GM18909 (cell line): ENCODE measurements around the gene LONP1.
A peak's percentile ranks its signal among the peaks of the same experiment; 100 is the strongest.
"Not testable (repeated sequence)": the region's sequence is repeated elsewhere in the genome, so short reads cannot be mapped to it uniquely, and the experiment has no call there.

Experiments
- ATAC-seq: cut with Tn5 transposase; IDR thresholded peaks from one replicate; pipeline ENCODE4 v1.9.1; 2021; ENCODE audit warnings: mild to moderate bottlenecking; ENCODE audit not compliant: unreplicated experiment, poor library complexity

Gene LONP1

DNA sequence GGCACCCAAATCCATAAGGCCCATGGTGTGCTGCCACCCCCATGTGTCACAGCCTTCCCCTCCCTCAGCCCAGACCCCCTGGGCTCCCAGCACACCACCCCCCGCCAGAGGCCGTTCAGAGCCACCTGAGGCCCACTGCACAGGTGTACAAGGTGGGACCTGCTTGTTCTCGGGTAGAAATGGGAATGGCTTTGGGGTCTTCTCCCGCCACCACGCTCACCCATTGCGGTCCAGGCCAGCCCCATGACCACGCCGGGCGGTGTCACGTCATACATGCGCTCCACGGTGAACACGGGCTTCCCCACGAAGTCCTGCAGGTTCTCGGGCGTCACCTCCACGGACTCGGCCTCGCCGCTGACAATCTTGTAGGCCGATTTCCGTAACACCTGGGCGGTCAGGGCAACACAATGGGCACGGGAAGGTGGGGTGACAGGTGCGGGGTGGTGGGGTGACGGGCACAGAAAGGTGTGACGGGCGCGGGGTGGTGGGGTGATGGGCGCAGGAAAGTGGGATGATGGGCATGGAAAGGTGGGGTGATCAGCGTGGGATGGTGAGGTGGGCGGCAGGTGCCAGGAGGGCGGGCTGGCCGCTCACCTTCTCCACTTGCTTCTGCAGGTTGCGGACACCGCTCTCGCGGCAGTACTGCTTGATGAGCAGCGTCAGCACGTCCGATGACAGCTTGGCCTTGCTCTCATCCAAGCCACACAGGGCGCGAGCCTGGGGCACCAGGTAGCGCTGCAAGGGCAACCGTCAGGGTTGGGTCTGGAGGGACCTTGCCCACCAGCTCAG, 25.6 kb downstream of the LONP1 start:
- ATAC-seq: no peak

- ATAC-seq: no peak
Observed at GRCh38 chr19:5693195-5694166, 26.5 kb downstream of the LONP1 start.

DNA sequence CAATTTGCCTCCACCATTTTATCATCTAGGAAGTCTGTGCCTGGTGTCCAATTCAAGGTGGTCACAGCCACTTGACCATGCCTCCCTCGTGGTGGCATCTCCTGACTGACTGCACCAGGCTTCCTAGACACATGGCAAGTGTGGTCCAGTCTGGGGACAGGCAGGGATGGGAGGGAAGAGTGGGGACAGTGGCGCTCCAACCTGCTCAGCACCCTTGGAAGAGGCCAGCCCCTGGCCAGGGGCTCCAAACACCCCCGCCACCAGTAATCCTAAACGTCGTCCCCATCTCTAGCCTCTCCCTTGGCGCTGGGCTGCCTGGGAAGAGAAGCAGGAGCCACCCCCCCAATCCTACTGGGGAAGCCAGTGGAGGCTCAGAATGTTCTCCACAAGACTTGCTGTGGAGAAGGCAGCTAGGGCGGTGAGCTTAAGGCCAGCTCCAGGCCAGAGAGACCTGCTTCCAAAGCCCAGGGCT, 27.2 kb downstream of the LONP1 start:
- no peak for ATAC-seq

DNA sequence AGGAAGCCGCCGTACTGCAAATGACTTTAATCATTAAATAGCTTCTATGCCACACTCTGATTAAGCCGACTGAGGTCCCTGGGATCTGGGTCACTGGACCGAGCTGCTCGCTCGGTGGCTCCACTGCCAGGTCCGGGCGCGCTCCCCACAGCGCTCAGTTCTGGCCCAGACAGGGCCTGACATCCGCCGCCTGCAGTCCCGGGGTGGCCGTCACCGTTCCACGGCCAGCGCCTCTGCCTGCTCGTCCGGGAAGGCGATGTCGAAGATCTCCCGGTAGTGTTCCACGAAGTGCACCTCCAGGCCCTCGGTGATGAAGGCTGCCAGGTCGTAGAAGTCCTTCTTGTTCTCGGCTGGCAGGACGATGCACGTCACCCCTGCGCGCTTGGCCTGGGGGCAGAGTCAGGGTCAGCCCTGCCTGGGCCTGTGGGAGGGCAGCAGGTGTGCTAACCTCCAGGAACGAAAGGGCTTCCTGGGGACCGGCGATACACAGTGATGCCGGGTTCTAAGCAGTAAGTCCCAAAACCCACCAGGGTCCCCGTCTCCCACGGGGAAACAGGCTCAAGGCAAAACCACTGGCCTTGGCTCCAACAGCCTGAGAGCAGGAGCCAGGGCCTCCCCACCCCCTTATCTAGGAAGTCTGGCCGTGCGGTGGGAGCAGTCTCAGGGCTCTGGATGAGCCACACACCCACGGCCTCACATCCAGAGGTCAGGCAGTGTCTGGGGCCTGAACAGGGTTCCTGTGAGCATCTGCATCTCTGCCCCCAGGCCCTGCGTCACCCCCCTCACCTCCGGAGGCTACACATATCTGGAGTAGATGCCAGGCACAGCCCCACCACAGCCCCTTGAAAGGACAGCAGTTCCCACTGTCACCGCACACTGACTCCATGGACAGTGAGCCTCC, 27.9 kb downstream of the LONP1 start:
- no peak for ATAC-seq

DNA sequence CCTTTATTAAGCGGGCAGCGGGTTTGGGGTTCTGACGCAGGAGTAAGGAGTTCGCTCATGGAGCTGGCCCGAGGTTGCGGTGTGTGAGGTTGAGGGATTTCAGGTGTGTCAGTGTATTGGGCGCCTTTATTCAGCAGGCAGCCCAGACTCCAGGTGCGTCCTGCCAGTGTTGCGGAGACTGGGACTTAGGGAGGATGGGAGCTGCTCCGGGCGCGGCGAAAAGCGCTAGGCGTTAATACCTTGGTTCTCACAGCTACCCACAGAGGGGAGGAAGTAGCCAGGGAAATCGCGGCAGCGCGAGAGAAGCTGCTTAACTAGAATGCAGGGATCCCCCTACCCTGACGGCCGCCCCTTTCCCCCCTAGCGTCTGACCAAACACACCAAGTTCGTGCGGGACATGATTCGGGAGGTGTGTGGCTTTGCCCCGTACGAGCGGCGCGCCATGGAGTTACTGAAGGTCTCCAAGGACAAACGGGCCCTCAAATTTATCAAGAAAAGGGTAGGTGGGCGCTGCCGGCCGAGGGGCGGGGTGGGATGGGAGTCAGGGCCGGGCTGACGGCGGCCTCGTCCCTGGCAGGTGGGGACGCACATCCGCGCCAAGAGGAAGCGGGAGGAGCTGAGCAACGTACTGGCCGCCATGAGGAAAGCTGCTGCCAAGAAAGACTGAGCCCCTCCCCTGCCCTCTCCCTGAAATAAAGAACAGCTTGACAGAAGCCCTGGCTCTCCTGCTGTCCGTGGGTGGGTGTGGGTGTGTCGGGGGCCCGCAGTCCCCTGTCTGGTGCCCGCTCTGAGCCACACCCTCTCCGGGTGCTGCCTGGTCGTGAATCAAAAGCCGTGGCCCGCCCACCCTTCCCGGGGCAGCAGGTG, 28.8 kb downstream of the LONP1 start:
- ATAC-seq: no peak

- peak; percentile 51 for ATAC-seq
Observed at GRCh38 chr19:5690125-5690954, 29.6 kb downstream of the LONP1 start, which contains the start of gene RPL36. TSS of gene RPL36 (plus strand) at chr19:5690295. CDS start at chr19:5690508, 213 bp downstream.

DNA sequence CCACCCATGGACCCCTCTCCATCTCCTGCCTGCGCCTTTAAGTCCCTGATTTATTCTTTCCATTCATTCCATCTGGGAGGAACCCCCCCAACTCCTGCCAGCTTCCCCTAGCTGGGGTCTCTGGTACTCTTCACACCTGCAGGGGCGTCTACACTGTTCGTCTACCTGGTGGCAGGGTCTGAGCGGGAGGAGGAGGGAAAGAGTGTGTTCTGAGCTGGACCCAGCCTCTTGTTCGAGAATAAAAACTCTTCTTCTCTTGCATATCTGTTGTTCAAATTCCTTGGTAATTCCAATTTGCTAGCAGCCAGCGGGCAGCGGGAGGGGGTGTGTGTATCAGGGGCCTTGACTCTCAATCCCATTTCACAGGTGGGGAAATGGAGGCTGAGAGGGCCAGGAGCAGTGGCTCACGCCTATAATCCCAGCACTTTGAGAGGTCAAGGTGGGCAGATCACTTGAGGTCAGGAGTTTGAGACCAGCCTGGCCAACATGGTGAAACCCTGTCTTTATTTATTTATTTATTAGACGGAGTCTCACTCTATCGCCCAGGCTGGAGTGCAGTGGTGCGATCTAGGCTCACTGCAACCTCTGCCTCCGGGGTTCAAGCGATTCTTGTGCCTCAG, 31.6 kb downstream of the LONP1 start:
- ATAC-seq: not testable (repeated sequence)

GRCh38 chr19:5687360-5688198, 32.4 kb downstream of the LONP1 start:
- ATAC-seq: no peak

GRCh38 chr19:5686647-5687359, 33.1 kb downstream of the LONP1 start:
- ATAC-seq: peak; percentile 59

DNA sequence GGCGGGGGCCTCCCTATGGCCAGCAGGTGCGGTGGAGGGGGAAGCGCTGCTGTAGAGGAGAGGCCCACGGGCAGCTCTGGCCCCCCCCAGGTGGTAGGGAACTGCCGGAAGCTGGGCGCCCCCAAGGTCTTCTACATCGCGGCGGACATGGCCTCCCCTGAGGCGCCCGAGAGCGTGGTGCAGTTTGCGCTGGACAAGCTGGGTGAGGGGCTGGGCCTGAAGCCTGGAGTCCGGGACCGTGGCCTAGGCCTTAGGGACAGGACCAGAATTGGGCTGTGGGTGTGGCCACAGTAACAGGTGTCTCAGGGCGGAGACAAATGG, 33.7 kb downstream of the LONP1 start:
- no peak for ATAC-seq

GRCh38 chr19:5684694-5685430, 35.1 kb downstream of the LONP1 start:
- no peak for ATAC-seq

DNA sequence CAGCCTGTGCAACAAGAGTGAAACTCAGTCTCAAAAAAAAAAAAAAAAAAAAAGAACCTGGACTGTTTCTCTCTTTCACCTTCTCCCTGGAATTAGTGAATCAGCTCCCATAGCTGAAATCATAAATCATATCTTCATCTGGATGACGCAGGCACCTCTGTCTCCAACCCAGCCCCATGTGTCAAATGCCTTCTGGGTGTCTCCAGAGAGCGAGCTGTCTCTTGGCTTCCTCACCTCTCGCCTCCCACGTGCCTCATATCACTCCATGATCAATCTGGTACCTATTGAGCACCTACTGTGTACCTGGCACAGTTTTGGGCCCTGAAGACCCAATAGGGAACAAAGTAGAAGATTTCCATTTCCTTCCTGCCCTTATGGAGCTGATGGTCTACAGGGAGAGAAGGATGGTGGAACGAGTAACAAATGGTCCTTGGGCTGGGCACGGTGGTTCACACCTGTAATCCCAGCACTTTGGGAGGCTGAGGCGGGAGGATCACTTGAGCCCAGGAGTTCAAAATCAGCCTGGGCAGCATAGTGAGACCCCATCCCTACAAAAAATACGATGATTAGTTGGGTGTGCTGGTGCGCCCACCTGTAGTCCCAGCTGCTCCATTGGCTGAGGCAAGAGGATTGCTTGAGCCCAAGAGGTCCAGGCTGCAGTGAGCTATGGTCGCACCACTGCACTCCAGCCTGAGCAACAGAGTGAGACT, 36.6 kb downstream of the LONP1 start:
- ATAC-seq: no peak

DNA sequence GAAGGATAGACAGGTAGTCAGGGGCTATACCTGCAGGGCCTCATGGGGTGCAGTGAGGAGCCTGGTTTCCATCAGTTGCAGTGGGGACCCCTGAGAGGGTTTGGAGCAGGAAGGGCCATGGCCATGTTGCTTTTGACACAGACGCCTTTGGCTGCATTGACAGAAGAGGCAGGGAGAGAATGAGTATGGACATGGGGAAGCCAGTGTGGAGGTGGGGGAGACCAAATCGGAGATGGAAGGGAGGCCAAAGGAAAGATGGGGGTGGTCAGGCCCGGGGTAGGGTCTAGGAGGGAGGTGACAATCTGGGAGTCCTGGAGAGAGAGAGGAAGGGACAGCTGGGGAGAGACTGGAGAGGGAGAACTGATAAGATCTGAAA, 37.9 kb downstream of the LONP1 start:
- ATAC-seq: no peak

GRCh38 chr19:5681391-5682106, 38.4 kb downstream of the LONP1 start:
- ATAC-seq: no peak
